Stomach (tissue), 9 donors: ENCODE data around the gene FTO. TPM values are rescaled to one million over a fixed set of nuclear protein-coding genes. Genes with fewer than 3 reads are reported as not detected.

Experiments used
- DNase-seq, 2 donors: peaks; one replicate each; pipeline versions ENCODE4 v3.0.0 to v3.0.0-alpha.2; 2013 to 2019
- H3K27ac ChIP-seq, 5 donors: fragments of 200-600 bp in 4 of 5; sonication (generic) in 4 of 5; one replicate each; pipeline ENCODE4 v1.5.1; 2013 to 2019; ENCODE audit warnings: mild to moderate bottlenecking in 1 of 5, moderate library complexity in 1 of 5
- H3K27me3 ChIP-seq, 3 donors: fragments of 200-600 bp; sonication (generic); one replicate each; pipeline ENCODE4 v1.5.1; 2017 to 2019; ENCODE audit warnings: mixed run types in 1 of 3
- H3K36me3 ChIP-seq, 4 donors: fragments of 200-600 bp; sonication (generic); 1 replicate in 3 of 4; 2 replicates in 1 of 4; pipeline ENCODE4 v1.5.1; 2016 to 2019
- H3K4me1 ChIP-seq, 4 donors: fragments of 200-600 bp; sonication (generic); one replicate each; pipeline ENCODE4 v1.5.1; 2016 to 2019
- H3K4me3 ChIP-seq, 4 donors: fragments of 200-600 bp; sonication (generic) in 3 of 4; one replicate each; pipeline ENCODE4 v1.5.1; 2016 to 2019; ENCODE audit warnings: mild to moderate bottlenecking in 1 of 4
- H3K9me3 ChIP-seq, 4 donors: fragments of 200-600 bp; sonication (generic); one replicate each; pipeline ENCODE4 v1.5.1; 2016 to 2019
- CTCF ChIP-seq, 7 experiments: fragments of 450-650 bp in 4 of 7; fragments of 200-600 bp in 3 of 7; sonication (generic) in 3 of 7; IDR thresholded peaks; one replicate each; pipeline ENCODE4 v1.5.1; 2016 to 2019; ENCODE audit warnings: antibody characterized with exemption in 7 of 7, control low read depth in 2 of 7, mild to moderate bottlenecking in 1 of 7
- EP300 ChIP-seq: sonication (generic); formaldehyde crosslinking; IDR thresholded peaks from one replicate; pipeline ENCODE4 v1.6.1; 2017; ENCODE audit warnings: antibody characterized with exemption
- POLR2A ChIP-seq, 4 donors: fragments of 450-650 bp; IDR thresholded peaks; one replicate each; pipeline ENCODE4 v1.6.1; 2016; ENCODE audit warnings: antibody characterized with exemption in 4 of 4, control low read depth in 2 of 4, mild to moderate bottlenecking in 1 of 4, moderate library complexity in 1 of 4
- POLR2AphosphoS5 ChIP-seq, 3 donors: sonication (generic); formaldehyde crosslinking; IDR thresholded peaks; one replicate each; pipeline ENCODE4 v1.6.1; 2016; ENCODE audit warnings: antibody characterized with exemption in 3 of 3
- WGBS, 5 donors: extraction: QIAGEN DNeasy Blood & Tissue Kit in 3 of 5; methylation state at CpG; one replicate each; pipeline versions ENCODE4 v1.1.5 to v1.1.7; 2013 to 2018; 5-methylcytosine and 5-hydroxymethylcytosine counted together
- intact Hi-C: fragments of 100-400 bp; cut with DNase I; formaldehyde crosslinking; loops from one replicate; pipeline ENCODE4 v1.15.1; 2023; ENCODE audit warnings: low total_unique reads
- polyA plus RNA-seq, 3 donors: library from polyadenylated mRNA; stranded (reverse); fragments of 200-250 nt; gene quantifications; one replicate each; pipeline ENCODE4 v1.2.3, GENCODE V29; 2013
- total RNA-seq, 5 donors: library from RNA; depleted of rRNA; stranded (reverse); fragments of >200 nt; gene quantifications; one replicate each; pipeline versions ENCODE4 v1.1.0 to v1.2.3, GENCODE V29; 2014 to 2016
- donor health status: healthy with polysubstance abuse.
- donor health status: Bipolar disorder and iron deficiency.
- donor health status: healthy.

Gene FTO
- total and polyA plus RNA-seq, 8 donors: 9.3 to 88.7 (median 24.6) TPM

- no peaks in the 10 kb centered on the region for H3K9me3 ChIP-seq
- H3K4me1 ChIP-seq: peaks cover 0 to 19% (median 10%) of the 10 kb centered on the region in 4 donors
- WGBS, 5 donors: 85 to 91% (median 89%) methylated on average over 2 of the region's 2 CpGs
- intact Hi-C loops: no loop called here
- DNase-seq: no peak
- no peak overlapping the region for H3K4me3 ChIP-seq
- no peaks in the 10 kb centered on the region for H3K27me3 ChIP-seq
- H3K27ac ChIP-seq: no peak overlapping the region
- H3K36me3 ChIP-seq: peaks cover 0 to under 1% (median 0%) of the 10 kb centered on the region in 4 donors
- no peak for TF ChIP-seq EP300
- TF ChIP-seq POLR2AphosphoS5 (IDR thresholded peaks at IDR 0.05): no peak
- TF ChIP-seq CTCF (IDR thresholded peaks at IDR 0.05): no peak
- TF ChIP-seq POLR2A (IDR thresholded peaks at IDR 0.05): no peak
Measured at GRCh38 chr16:53805113-53805512, 101.2 kb downstream of the FTO start.

GRCh38 chr16:53805752-53806151 lies 101.8 kb downstream of the FTO start:
- intact Hi-C loops: no loop called here
- H3K27ac ChIP-seq: no peak overlapping the region
- TF ChIP-seq POLR2AphosphoS5 (IDR thresholded peaks at IDR 0.05) (no peak), EP300 (no peak), CTCF (IDR thresholded peaks at IDR 0.05) (no peak), POLR2A (IDR thresholded peaks at IDR 0.05) (no peak)
- no peaks in the 10 kb centered on the region for H3K9me3 ChIP-seq
- no peaks in the 10 kb centered on the region for H3K27me3 ChIP-seq
- no peak overlapping the region for H3K4me3 ChIP-seq
- peaks cover 0 to 7% (median 4%) of the 10 kb centered on the region in 4 donors for H3K36me3 ChIP-seq
- 76 to 89% (median 81%) methylated on average over 4 of the region's 4 CpGs for WGBS, 5 donors
- peaks cover 0 to 19% (median 10%) of the 10 kb centered on the region in 4 donors for H3K4me1 ChIP-seq
- no peak for DNase-seq

GRCh38 chr16:53809088-53809932 lies 105.4 kb downstream of the FTO start:
- intact Hi-C loops: no loop called here
- no peaks in the 10 kb centered on the region for H3K27me3 ChIP-seq
- peaks cover 0 to 34% (median 26%) of the 10 kb centered on the region in 4 donors for H3K36me3 ChIP-seq
- TF ChIP-seq EP300 (no peak), POLR2A (IDR thresholded peaks at IDR 0.05) (no peak), CTCF (IDR thresholded peaks at IDR 0.05) (no peak), POLR2AphosphoS5 (IDR thresholded peaks at IDR 0.05) (no peak)
- DNase-seq: no peak
- 77 to 85% (median 83%) methylated on average over 8 of the region's 8 CpGs for WGBS, 5 donors
- H3K9me3 ChIP-seq: no peaks in the 10 kb centered on the region
- H3K27ac ChIP-seq: no peak overlapping the region
- peaks cover 0 to 26% (median 10%) of the 10 kb centered on the region in 4 donors for H3K4me1 ChIP-seq
- no peak overlapping the region for H3K4me3 ChIP-seq

GRCh38 chr16:53812914-53813313 lies 109.0 kb downstream of the FTO start:
- peaks cover 0 to 35% (median 13%) of the 10 kb centered on the region in 4 donors for H3K4me1 ChIP-seq
- H3K4me3 ChIP-seq: no peak overlapping the region
- no peaks in the 10 kb centered on the region for H3K27me3 ChIP-seq
- WGBS, 5 donors: 29 to 43% (median 33%) methylated on average over 2 of the region's 2 CpGs
- TF ChIP-seq POLR2AphosphoS5 (IDR thresholded peaks at IDR 0.05) (no peak), POLR2A (IDR thresholded peaks at IDR 0.05) (no peak), EP300 (no peak), CTCF (IDR thresholded peaks at IDR 0.05) (no peak)
- H3K27ac ChIP-seq: no peak overlapping the region
- DNase-seq: no peak
- intact Hi-C loops: no loop called here
- no peaks in the 10 kb centered on the region for H3K9me3 ChIP-seq
- H3K36me3 ChIP-seq: peaks cover 0 to 43% (median 32%) of the 10 kb centered on the region in 4 donors
